ENCODE data around the gene ERVFRD-1.

The ERVFRD-1 gene

GRCh38 chr6:11110921-11111768 is at the start of gene ERVFRD-1:
TSS of gene ERVFRD-1 (minus strand) at chr6:11111725. CDS start at chr6:11105310, 6,415 bp downstream.
- Histone ChIP-seq H3K27me3 (replicated peaks; ENCODE audit: insufficient read depth, low read length) (no peaks in the 10 kb centered on the region), H3K4me1 (ENCODE audit: low read length) (no peaks in the 10 kb centered on the region), H3K4me3 (ENCODE audit: low read length) (no peak within 1 kb of the TSS), H3K4me2 (ENCODE audit: low read depth, low read length) (no peak within 1 kb of the TSS), H2AFZ (ENCODE audit: low read length) (no peak within 1 kb of the TSS), H3K9me3 (replicated peaks; ENCODE audit: insufficient read depth, low read length) (no peaks in the 10 kb centered on the region), H4K20me1 (ENCODE audit: insufficient read depth, low read length) (peaks cover 9% of the 10 kb centered on the region), H3K9ac (ENCODE audit: low read length) (no peak within 1 kb of the TSS), H3K9me2 (replicated peaks; ENCODE audit: insufficient read depth, low read length) (no peaks in the 10 kb centered on the region), H3K79me2 (ENCODE audit: low read length) (peaks cover 94% of the 10 kb centered on the region), H3F3A (ENCODE audit: insufficient read depth, low read length) (no peaks in the 10 kb centered on the region), H3K36me3 (replicated peaks; ENCODE audit: insufficient read depth, low read length) (no peaks in the 10 kb centered on the region), H3K27ac (ENCODE audit: low read length) (no peak within 1 kb of the TSS)
- TF ChIP-seq EZH2 (optimal IDR thresholded peaks at IDR 0.05; ENCODE audit: low read depth, low read length) (no peak), EZH2phosphoT487 (IDR thresholded peaks at IDR 0.05; ENCODE audit: low read length) (no peak), CTCF (IDR thresholded peaks at IDR 0.05; ENCODE audit: low read length) (no peak)
- no peak for DNase-seq

- no peaks in the 10 kb centered on the region for H3F3A ChIP-seq (ENCODE audit: insufficient read depth, low read length)
- no peak overlapping the region for H3K4me3 ChIP-seq (ENCODE audit: low read length)
- TF ChIP-seq CTCF (IDR thresholded peaks at IDR 0.05; ENCODE audit: low read length) (no peak), EZH2 (optimal IDR thresholded peaks at IDR 0.05; ENCODE audit: low read depth, low read length) (no peak)
- H4K20me1 ChIP-seq (ENCODE audit: insufficient read depth, low read length), result no peaks in the 10 kb centered on the region
- no peaks in the 10 kb centered on the region for H3K9me3 ChIP-seq (replicated peaks; ENCODE audit: insufficient read depth, low read length)
- H3K36me3 ChIP-seq (replicated peaks; ENCODE audit: insufficient read depth, low read length), result no peaks in the 10 kb centered on the region
- H3K9me2 ChIP-seq (replicated peaks; ENCODE audit: insufficient read depth, low read length), result no peaks in the 10 kb centered on the region
- H2AFZ ChIP-seq (ENCODE audit: low read length), result no peak overlapping the region
- no peak overlapping the region for H3K27ac ChIP-seq (ENCODE audit: low read length)
- no peak for DNase-seq
- no peak overlapping the region for H3K4me2 ChIP-seq (ENCODE audit: low read depth, low read length)
- H3K9ac ChIP-seq (ENCODE audit: low read length), result no peak overlapping the region
- H3K27me3 ChIP-seq (replicated peaks; ENCODE audit: insufficient read depth, low read length), result no peaks in the 10 kb centered on the region
- H3K4me1 ChIP-seq (ENCODE audit: low read length), result no peaks in the 10 kb centered on the region
- no peaks in the 10 kb centered on the region for H3K79me2 ChIP-seq (ENCODE audit: low read length)
Measured at GRCh38 chr6:11160199-11160598, 48.7 kb upstream of the ERVFRD-1 start.

- DNase-seq, result no peak
- Histone ChIP-seq H3F3A (ENCODE audit: insufficient read depth, low read length) (no peaks in the 10 kb centered on the region), H4K20me1 (ENCODE audit: insufficient read depth, low read length) (no peaks in the 10 kb centered on the region), H2AFZ (ENCODE audit: low read length) (no peak overlapping the region), H3K4me2 (ENCODE audit: low read depth, low read length) (no peak overlapping the region), H3K27me3 (replicated peaks; ENCODE audit: insufficient read depth, low read length) (no peaks in the 10 kb centered on the region), H3K9me2 (replicated peaks; ENCODE audit: insufficient read depth, low read length) (no peaks in the 10 kb centered on the region), H3K27ac (ENCODE audit: low read length) (no peak overlapping the region), H3K36me3 (replicated peaks; ENCODE audit: insufficient read depth, low read length) (no peaks in the 10 kb centered on the region), H3K4me3 (ENCODE audit: low read length) (no peak overlapping the region), H3K79me2 (ENCODE audit: low read length) (no peaks in the 10 kb centered on the region), H3K9ac (ENCODE audit: low read length) (no peak overlapping the region), H3K4me1 (ENCODE audit: low read length) (no peaks in the 10 kb centered on the region), H3K9me3 (replicated peaks; ENCODE audit: insufficient read depth, low read length) (no peaks in the 10 kb centered on the region)
- TF ChIP-seq EZH2 (optimal IDR thresholded peaks at IDR 0.05; ENCODE audit: low read depth, low read length) (no peak), EZH2phosphoT487 (IDR thresholded peaks at IDR 0.05; ENCODE audit: low read length) (no peak), CTCF (IDR thresholded peaks at IDR 0.05; ENCODE audit: low read length) (no peak)
Measured at GRCh38 chr6:11155589-11155988, 44.1 kb upstream of the ERVFRD-1 start.

All from MM.1S (cell line).